ENCODE data around the gene PXDC1. TPM values are rescaled to one million over a fixed set of nuclear protein-coding genes. Genes with fewer than 3 reads are reported as not detected.

PXDC1 gene
- total RNA-seq, 1 experiment from 2014 or later: 30.8 TPM

- no peaks in the 10 kb centered on the region for H3K79me2 ChIP-seq (ENCODE audit: low read depth)
- H3K27me3 ChIP-seq (ENCODE audit: insufficient read depth, low read depth): no peaks in the 10 kb centered on the region
- H3K9me2 ChIP-seq (ENCODE audit: insufficient read depth): no peaks in the 10 kb centered on the region
- no peak overlapping the region for H2AFZ ChIP-seq
- intact Hi-C loops (cut with micrococcal nuclease; ENCODE audit: unreplicated experiment): no loop called here
- H3K27ac ChIP-seq: no peak overlapping the region
- H3K4me2 ChIP-seq: no peak overlapping the region
- TF ChIP-seq EZH2 (IDR thresholded peaks at IDR 0.05; ENCODE audit: low read depth) (no peak), CTCF (conservative IDR thresholded peaks at IDR 0.05) (no peak)
- ChIA-PET CTCF (no interaction called here), POLR2A (ENCODE audit: unreplicated experiment) (no interaction called here)
- H3K9me3 ChIP-seq (ENCODE audit: insufficient read depth, low read depth): no peaks in the 10 kb centered on the region
- no peaks in the 10 kb centered on the region for H3K36me3 ChIP-seq (ENCODE audit: low read depth)
- H4K20me1 ChIP-seq (ENCODE audit: insufficient read depth): no peaks in the 10 kb centered on the region
- no peak overlapping the region for H3K4me3 ChIP-seq
- H3K4me1 ChIP-seq (replicated peaks; ENCODE audit: insufficient read depth): no peaks in the 10 kb centered on the region
- BruUV-seq (replicated peaks): no TSS peak
- no peak for DNase-seq
- H3F3A ChIP-seq (ENCODE audit: insufficient read depth, low read depth): no peaks in the 10 kb centered on the region
Measured at GRCh38 chr6:3710403-3710802, 41.1 kb downstream of the PXDC1 start.

DNA sequence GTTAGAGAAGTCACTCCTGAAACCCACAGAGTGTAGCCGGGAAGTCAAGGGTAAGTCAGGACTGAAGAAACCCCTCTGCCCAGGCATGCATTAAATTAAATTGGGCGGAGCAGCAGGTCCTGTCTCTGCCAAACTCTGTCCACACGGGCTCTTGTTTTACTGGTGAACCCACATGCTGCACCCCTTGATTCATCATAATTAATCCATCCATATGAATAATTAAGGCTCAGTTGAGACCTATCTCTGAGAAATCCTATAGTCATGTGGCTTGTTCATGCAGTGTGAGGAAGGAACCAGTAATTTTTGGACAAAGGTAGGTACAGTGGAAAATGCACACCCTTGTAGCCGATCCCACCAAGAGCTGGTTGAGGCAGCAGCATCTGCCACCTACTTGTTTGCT, 43.0 kb downstream of the PXDC1 start:
- no peak overlapping the region for H3K4me2 ChIP-seq
- ChIA-PET POLR2A (ENCODE audit: unreplicated experiment) (no interaction called here), CTCF (no interaction called here)
- H3K4me1 ChIP-seq (replicated peaks; ENCODE audit: insufficient read depth): no peaks in the 10 kb centered on the region
- no peaks in the 10 kb centered on the region for H3K79me2 ChIP-seq (ENCODE audit: low read depth)
- TF ChIP-seq CTCF (conservative IDR thresholded peaks at IDR 0.05) (no peak), EZH2 (IDR thresholded peaks at IDR 0.05; ENCODE audit: low read depth) (no peak)
- H3K36me3 ChIP-seq (ENCODE audit: low read depth): no peaks in the 10 kb centered on the region
- no peak overlapping the region for H3K4me3 ChIP-seq
- no peaks in the 10 kb centered on the region for H3F3A ChIP-seq (ENCODE audit: insufficient read depth, low read depth)
- DNase-seq: no peak
- H3K9me2 ChIP-seq (ENCODE audit: insufficient read depth): no peaks in the 10 kb centered on the region
- no TSS peak for BruUV-seq (replicated peaks)
- H3K9me3 ChIP-seq (ENCODE audit: insufficient read depth, low read depth): no peaks in the 10 kb centered on the region
- H3K27ac ChIP-seq: no peak overlapping the region
- H3K27me3 ChIP-seq (ENCODE audit: insufficient read depth, low read depth): no peaks in the 10 kb centered on the region
- intact Hi-C loops (cut with micrococcal nuclease; ENCODE audit: unreplicated experiment): no loop called here
- no peaks in the 10 kb centered on the region for H4K20me1 ChIP-seq (ENCODE audit: insufficient read depth)
- H2AFZ ChIP-seq: no peak overlapping the region

DNA sequence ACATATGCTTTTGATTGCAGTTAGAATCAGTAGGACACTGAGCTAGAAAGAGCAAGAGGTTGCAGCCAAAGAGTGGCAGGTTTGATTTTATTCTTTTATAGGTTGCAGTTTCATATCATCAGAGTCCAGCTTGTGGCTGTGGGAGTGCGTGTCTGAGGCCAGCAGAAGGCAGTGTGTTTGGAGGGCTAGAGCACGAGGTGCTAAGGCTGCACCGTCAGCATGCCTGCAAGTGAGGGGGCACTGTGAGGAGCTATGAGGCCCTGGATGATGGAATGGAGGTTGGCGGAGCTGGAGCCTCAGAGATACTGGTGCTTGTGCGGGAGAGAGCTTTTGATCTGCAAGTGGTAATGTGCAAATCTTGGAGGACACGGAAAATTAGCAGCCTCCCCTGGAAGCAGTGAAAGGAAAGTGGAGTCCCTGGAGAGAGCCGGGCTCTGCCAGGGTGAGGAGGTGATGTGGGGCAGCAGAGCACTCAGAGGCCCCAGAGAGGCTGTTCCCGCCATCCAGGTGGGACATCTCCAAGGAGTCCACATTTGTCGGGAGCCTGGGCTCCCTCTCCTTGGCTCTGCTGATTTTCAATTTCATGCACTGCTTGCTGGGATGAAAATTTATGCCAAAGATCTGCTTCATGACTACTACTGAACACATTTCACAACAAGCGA, 43.6 kb downstream of the PXDC1 start:
- CTCF ChIA-PET: no interaction called here
- no peak for DNase-seq
- no peaks in the 10 kb centered on the region for H3K27me3 ChIP-seq (ENCODE audit: insufficient read depth, low read depth)
- POLR2A ChIA-PET (ENCODE audit: unreplicated experiment): no interaction called here
- no peaks in the 10 kb centered on the region for H4K20me1 ChIP-seq (ENCODE audit: insufficient read depth)
- no peaks in the 10 kb centered on the region for H3K9me2 ChIP-seq (ENCODE audit: insufficient read depth)
- intact Hi-C loops (cut with micrococcal nuclease; ENCODE audit: unreplicated experiment): no loop called here
- no peaks in the 10 kb centered on the region for H3K9me3 ChIP-seq (ENCODE audit: insufficient read depth, low read depth)
- no peaks in the 10 kb centered on the region for H3K36me3 ChIP-seq (ENCODE audit: low read depth)
- no peak overlapping the region for H3K4me3 ChIP-seq
- no peak overlapping the region for H3K27ac ChIP-seq
- BruUV-seq (replicated peaks): no TSS peak
- TF ChIP-seq EZH2 (IDR thresholded peaks at IDR 0.05; ENCODE audit: low read depth): no peak
- no peak overlapping the region for H2AFZ ChIP-seq
- no peaks in the 10 kb centered on the region for H3K79me2 ChIP-seq (ENCODE audit: low read depth)
- no peaks in the 10 kb centered on the region for H3K4me1 ChIP-seq (replicated peaks; ENCODE audit: insufficient read depth)
- H3F3A ChIP-seq (ENCODE audit: insufficient read depth, low read depth): no peaks in the 10 kb centered on the region
- no peak overlapping the region for H3K4me2 ChIP-seq

- ChIA-PET POLR2A (ENCODE audit: unreplicated experiment) (no interaction called here), CTCF (no interaction called here)
Measured at GRCh38 chr6:3707024-3707423, 44.5 kb downstream of the PXDC1 start.

More at GRCh38 chr6:3707024-3707423, 44.5 kb downstream of the PXDC1 start:
- intact Hi-C loops (cut with micrococcal nuclease; ENCODE audit: unreplicated experiment): no loop called here
- Histone ChIP-seq H3K9me3 (ENCODE audit: insufficient read depth, low read depth) (no peaks in the 10 kb centered on the region), H3K4me1 (replicated peaks; ENCODE audit: insufficient read depth) (no peaks in the 10 kb centered on the region), H3K36me3 (ENCODE audit: low read depth) (no peaks in the 10 kb centered on the region), H3K4me3 (no peak overlapping the region), H3F3A (ENCODE audit: insufficient read depth, low read depth) (no peaks in the 10 kb centered on the region), H3K9me2 (ENCODE audit: insufficient read depth) (no peaks in the 10 kb centered on the region), H3K4me2 (no peak overlapping the region), H3K27me3 (ENCODE audit: insufficient read depth, low read depth) (no peaks in the 10 kb centered on the region), H4K20me1 (ENCODE audit: insufficient read depth) (no peaks in the 10 kb centered on the region), H3K27ac (no peak overlapping the region), H3K79me2 (ENCODE audit: low read depth) (no peaks in the 10 kb centered on the region), H2AFZ (no peak overlapping the region)
- BruUV-seq (replicated peaks): no TSS peak
- TF ChIP-seq CTCF (conservative IDR thresholded peaks at IDR 0.05): no peak
- no peak for TF ChIP-seq EZH2 (IDR thresholded peaks at IDR 0.05; ENCODE audit: low read depth)
- DNase-seq: no peak
